Activated CD4-positive, CD25-positive, alpha-beta regulatory T cell treated with anti-CD3 and anti-CD28 coated beads, Interleukin-2, amount 50 U/mL, for 72 hours (primary cell): ENCODE results near the gene MAGEA11.
"Not testable (repeated sequence)": the region's sequence is repeated elsewhere in the genome, so short reads cannot be mapped to it uniquely, and the experiment has no call there.

ENCODE experiments used
- DNase-seq: peaks from one replicate; pipeline ENCODE4 v3.0.0; 2021

MAGEA11 gene

GRCh38 chrX:149718757-149719156 lies 6.9 kb downstream of the MAGEA11 start:
- DNase-seq: no peak

DNA sequence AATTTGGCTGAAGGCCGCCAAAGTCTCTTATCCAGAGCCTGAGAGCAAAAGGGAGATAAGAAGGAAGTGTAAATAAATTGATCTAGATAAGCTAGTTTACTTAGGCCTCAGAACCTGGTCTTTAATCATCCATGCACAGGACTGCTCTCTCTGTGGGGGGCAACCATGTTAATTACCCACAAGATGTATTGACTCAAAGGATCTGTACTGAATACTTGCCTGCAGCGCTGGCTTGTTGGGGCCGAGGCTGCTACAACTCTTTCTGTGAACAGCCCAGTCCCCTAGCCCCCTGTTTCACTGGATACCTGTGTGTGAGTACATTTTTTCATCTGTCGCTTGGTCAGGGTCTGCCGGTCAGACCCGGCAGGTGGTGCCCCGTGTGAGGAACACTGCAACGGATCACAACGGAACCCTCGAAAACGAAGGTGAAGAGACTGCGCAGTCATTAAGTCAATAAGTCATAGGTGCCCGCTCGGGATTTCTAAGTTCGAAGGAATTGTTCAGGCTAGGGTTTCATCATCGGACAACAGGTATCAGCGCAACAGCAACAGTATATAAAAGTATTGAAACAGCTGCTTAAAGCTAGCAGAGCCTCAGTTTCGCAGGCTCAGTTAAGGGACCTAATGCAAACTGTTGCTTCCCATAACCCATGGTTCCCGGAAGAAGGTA lies 8.3 kb downstream of the MAGEA11 start:
- DNase-seq: no peak

DNA sequence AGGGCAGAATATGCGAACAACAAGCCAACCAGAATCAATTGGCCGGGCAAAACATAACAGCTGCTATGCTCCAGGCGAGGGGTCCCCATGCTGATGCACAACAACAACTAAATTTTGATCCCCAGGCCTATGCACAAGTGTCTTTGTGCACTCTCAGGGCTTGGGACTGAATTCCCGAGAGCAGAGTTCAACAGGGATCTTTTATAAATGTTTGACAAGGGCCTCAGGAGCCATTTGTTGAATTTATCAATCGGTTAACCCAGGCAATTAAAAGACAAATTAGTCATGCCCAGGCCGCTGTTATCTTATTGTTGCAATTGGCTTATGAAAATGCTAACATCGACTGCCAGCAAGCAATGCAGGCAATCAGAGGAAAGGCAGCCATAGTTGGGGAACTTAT lies 9.4 kb downstream of the MAGEA11 start:
- not testable (repeated sequence) for DNase-seq

DNA sequence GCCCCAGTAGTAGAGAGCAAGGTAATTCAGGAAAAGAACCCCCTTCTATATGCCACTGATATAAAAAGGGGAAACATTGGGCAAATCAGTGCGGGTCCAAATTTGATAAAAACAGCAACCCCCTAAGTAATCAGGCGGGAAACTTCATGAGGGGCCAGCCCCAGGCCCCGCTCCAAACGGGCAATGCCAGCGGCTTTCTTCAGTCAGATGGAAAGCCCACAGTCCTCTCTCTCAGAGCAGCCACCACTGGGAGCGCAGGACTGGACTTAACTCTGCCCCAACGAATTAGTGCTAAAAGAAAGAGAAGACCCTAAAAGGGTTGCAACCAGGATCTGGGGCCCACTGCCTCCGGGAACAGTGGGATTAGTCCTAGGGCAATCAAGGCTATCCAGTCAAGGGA lies 9.9 kb downstream of the MAGEA11 start:
- no peak for DNase-seq

DNA sequence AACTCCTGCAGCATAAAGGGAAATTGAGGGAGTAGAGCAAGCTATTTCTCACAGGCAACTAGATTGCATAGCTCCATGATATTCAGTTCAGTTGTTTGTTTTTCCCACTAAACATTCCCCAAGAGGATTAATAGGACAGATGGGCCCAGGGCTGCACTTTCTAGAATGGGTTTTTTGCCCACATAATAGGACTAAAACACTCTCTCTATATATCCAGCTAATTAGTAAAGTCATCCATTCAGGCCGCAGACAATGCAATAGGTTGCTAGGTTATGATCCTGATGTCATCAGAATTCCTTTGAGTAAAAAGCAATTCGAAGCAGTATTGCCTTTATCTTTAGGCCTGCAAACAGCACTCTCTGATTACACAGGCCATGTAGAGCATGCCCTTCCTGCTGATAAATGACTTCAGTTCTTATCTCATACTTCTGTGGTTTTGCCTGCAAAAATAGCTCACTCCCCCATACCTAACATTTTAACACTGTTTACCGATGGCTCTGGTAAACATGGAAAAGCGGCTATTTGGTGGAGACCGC lies 11.8 kb downstream of the MAGEA11 start:
- not testable (repeated sequence) for DNase-seq

GRCh38 chrX:149727308-149727707 lies 15.4 kb downstream of the MAGEA11 start:
- not testable (repeated sequence) for DNase-seq

- not testable (repeated sequence) for DNase-seq
Observed at GRCh38 chrX:149742269-149742668, 30.4 kb downstream of the MAGEA11 start.

DNA sequence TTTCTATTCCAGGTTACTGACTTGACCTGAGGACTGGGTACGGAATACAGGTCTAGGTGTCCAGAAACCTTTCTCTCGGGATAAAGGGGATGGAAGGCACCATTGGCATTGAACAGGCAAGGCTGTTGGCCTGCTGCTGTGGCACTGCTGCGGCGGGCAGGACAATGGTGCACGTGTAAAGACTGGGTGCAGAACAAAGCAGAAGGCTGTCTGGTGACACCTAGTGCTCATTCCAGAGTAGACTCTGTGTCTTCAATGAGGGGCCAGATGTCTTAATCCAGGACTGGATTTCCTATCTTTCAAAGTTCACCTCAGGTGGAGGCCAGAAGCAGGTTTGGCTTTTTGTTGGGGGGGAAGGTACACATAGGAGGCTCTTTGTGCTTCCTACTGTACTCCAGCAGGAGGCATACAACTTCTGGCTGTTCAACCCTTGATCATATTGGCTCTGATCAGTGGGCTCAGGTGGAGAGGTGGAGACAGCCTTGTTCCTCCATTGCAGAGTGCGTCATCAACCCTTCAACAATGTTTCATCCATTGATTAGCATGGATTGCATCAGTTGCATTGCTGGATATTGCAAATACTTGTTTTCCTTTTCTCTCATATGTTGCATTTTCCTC lies 34.6 kb downstream of the MAGEA11 start:
- DNase-seq: not testable (repeated sequence)

- DNase-seq: no peak
Observed at GRCh38 chrX:149757206-149758067, 45.6 kb downstream of the MAGEA11 start.

DNA sequence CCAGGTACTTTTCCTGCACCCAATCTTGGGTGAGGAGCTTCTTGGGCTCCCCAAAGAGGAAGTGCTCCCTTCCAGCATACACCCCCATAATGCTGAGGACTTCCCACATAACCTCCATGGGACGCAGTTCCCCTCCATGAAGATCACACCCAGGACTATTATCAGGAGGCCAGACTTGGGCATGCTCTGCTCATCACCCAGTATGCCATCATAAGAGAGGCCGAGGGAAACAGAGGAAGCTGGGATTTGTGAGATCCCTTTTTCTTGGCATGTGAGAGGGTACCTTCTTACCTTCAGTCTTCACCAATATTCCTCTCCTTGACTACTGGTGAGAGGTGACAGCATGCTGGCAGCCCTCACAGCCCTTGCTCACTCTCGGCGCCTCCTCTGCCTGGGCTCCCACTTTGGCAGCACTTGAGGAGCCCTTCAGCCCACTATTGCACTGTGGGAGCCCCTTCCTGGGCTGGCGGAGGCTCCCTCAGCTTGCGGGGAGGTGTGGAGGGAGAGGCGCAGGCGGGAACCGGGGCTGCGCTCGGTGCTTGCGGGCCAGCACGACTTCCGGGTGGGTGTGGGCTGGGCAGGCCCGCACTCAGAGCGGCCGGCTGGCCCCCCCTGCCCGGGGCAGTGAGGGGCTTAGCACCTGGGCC lies 46.3 kb downstream of the MAGEA11 start:
- DNase-seq: no peak

- DNase-seq: not testable (repeated sequence)
Observed at GRCh38 chrX:149758715-149759078, 46.8 kb downstream of the MAGEA11 start.

- DNase-seq: no peak
Observed at GRCh38 chrX:149759824-149760223, 48.0 kb downstream of the MAGEA11 start.

GRCh38 chrX:149760965-149761364 lies 49.1 kb downstream of the MAGEA11 start:
- no peak for DNase-seq

GRCh38 chrX:149761858-149762674 lies 50.2 kb downstream of the MAGEA11 start:
- not testable (repeated sequence) for DNase-seq

- no peak for DNase-seq
Observed at GRCh38 chrX:149762696-149763614, 51.1 kb downstream of the MAGEA11 start.
